CD4-positive, alpha-beta T cell treated with Interleukin-10 for 1 hour (primary cell): ENCODE data around the gene PLAGL2.
"Not testable (repeated sequence)": the region's sequence is repeated elsewhere in the genome, so short reads cannot be mapped to it uniquely, and the experiment has no call there.

ENCODE experiments used
- DNase-seq: peaks from one replicate; pipeline ENCODE4 v3.0.0-alpha.2; 2020

Gene PLAGL2

GRCh38 chr20:32203356-32204204 is 4.0 kb downstream of the PLAGL2 start:
- no peak for DNase-seq

DNA sequence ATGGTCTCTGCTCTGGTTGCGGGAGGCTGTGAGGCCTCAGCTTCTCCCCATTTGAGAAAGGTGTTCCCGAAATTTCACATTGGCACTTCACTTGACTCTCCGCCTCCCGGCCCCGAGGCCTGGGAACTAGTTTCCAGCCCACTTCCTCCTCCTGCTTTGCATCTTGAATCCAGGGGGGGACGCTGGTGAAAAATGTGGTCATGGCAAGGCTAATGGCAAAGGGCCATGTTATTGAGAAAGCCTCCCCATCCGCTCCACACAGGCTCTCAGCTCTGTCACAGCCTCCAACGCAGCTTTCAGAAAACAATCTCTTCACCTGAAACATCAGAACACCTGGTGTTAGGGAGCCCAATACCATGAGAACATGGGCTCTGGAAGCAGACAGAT is 5.6 kb downstream of the PLAGL2 start:
- no peak for DNase-seq

DNA sequence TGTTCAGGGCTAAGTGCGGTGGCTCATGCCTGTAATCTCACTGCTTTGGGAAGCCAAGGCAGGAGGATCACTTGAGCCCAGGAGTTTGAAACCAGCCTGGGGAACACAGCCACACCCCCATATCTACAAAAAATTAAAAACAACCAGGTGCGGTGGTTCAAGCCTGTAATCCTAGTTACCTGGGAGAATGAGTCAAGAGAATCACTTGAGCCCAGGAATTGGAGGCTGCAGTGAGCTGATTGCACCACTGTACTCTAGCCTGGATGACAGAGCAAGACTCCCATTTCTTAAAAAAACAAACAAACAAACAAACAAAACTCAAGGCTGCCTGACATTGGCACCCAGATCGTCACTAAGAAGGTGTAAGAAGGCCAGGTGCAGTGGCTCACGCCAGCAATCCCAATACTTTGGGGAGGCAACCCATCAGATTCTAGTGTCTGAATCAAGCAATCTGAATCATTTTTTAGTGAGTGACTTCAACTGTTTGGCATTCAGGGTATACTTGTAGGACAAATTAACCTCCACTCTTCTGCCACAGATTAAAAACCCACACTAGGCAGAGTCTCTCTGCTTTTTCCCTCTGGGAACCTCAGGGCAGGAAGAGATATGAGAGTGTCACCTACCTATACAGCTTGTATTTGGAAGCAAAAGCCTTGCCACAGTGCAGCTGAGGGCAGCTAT is 6.1 kb downstream of the PLAGL2 start:
- no peak for DNase-seq

DNA sequence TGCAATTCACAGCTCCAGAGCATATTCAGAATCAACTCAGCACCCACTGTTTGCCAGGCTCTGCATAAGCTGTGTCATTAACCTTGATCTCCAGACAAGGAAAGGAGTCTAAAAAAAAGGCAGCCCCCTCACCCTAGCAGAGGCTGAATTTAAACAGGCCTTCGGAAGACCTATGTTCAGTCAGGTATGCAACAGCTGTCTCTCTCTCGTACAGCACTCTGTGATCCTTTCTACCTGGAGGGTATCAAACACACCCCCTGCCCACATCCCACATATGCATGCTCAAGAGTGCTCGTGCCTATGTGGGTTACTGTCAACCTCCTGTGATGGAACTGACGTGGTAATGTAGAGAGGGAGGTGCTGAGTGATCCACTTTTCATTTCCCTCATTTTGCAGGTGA is 8.5 kb downstream of the PLAGL2 start:
- DNase-seq, result no peak

DNA sequence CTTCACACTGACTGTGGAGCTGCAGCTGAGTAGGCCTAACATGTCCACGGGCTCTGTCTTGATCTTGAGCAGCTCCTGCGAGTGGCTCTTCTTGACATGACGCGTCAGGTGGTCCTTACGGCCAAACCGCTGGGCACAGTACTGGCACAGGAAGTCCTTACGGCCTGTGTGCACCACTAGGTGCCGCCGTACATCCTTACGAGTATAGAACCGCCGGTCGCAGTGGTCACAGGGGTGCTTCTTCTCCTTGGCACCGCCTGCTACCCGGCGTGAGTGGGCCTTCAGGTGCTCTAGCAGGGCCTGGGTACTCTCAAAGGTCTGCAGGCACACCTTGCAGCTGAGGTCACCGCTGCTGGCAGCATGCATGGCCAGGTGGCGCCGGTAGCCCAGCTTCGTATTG is 10.4 kb downstream of the PLAGL2 start:
- not testable (repeated sequence) for DNase-seq

DNA sequence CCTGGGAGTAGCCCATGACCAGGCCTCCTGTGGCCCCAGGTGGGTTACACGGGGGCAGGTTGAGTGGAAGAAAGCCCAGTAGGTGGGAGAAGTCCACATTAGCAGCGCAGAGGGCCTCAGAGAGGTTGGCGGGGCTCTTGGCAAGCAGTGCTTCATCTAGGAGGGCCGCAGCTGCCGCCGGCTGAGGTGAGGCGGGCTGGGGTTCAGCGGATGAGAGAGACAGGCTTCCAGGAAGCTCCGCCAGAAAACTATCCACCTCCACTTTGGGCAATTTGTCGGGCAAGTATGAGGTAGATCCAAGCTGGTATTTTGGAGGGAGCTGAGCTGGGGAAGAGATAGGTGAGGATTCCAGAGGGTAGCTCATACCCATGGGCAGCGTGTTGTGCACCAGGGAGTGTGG is 10.9 kb downstream of the PLAGL2 start:
- DNase-seq, result not testable (repeated sequence)

DNA sequence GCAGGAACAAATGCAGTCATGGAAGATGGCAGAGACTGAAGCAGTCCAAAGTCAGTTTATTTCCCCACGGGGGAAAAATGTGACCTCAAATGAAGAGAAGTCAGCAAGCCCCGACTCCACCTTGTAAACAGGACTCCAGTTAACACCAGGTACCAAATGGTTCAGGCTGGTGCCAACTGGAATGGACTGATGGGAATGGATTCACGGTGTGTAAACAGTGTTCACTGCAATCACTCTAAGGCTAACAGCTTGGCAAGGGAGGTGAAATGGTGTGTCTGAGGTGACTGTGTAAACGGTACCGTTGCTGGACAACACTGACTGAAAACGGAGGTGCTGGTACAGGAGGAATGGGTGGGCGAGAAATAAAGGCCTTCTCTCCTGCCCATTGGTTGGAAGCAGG is 12.0 kb downstream of the PLAGL2 start:
- DNase-seq, result no peak

GRCh38 chr20:32193996-32194395 is 13.5 kb downstream of the PLAGL2 start:
- no peak for DNase-seq

DNA sequence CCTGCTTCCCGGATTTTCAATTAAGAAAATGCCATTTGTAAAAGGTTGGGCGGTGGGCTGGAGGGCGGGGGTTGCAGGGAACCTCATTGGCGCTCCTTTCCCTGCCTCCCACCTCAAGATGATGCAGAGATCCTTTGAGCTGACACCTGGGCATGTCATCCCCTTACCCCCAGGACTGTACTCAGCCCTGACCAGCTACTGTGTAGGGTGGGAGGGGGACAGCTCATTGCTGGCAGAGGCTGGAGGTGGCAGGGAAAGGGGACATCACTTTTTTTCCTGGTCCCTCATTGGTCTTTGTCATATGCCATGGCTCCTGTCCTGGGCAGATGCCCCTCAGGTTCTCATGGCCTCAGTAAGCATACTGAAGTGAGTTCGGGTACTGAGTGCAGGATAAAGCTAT is 14.2 kb downstream of the PLAGL2 start:
- not testable (repeated sequence) for DNase-seq

- no peak for DNase-seq
These were observed 14.8 kb downstream of the PLAGL2 start for GRCh38 chr20:32192698-32193097.

- DNase-seq, result no peak
These were observed 15.7 kb downstream of the PLAGL2 start for GRCh38 chr20:32191873-32192272.

- DNase-seq, result no peak
These were observed 16.1 kb downstream of the PLAGL2 start for GRCh38 chr20:32191422-32191821.

- no peak for DNase-seq
These were observed 16.7 kb downstream of the PLAGL2 start for GRCh38 chr20:32190616-32191415.

DNA sequence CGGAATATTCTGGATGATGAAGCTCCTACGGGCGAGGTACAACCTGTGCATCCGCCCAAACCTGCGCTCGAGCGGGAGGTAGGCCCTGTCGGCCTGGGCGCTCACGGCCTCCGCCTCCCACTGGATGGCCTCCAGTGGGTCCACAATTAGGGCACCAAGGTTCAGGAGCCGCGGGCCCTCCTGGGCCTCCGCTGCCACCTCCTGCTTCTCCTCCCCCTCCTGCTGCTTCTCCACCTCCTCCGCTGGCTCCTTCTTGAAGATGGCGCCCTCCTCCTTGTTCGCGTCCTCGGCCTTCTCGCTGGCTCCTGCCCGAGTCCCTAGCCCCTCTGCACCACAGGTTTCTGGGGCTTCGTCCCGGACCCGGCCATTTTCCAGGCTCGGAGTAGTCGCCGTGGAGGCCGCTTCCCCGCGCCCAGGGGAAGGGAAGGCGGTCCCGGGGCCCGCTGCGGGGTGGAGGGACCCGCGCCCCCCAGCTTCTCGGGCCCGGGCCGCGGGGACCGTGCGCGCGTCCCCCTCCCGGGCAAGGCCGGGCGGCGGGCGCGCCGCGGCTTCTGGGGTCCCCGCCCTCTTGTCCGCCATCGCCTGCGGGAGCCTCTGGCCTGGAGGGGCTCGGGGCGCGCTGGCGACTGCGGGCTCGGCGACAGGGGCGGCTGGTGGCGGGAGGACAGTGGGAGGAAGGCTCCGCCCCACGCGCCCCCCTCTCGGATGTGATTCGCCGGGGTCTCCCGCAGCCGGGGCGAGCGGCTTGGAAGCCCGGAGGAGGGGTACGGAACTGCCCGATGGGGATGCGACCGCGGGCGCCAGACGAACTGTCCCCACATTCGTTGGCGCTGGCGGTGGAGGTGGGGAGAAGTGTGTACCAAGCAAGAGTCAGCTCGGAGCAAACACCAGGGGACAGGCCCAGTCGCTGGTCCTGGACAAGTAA is 17.6 kb downstream of the PLAGL2 start:
- DNase-seq, result peak; percentile 41

- DNase-seq, result no peak
These were observed 18.5 kb downstream of the PLAGL2 start for GRCh38 chr20:32189123-32189410.

- DNase-seq, result no peak
These were observed 19.0 kb downstream of the PLAGL2 start for GRCh38 chr20:32188376-32189122.

GRCh38 chr20:32186506-32186905 is 21.0 kb downstream of the PLAGL2 start:
- DNase-seq, result no peak

GRCh38 chr20:32184961-32185603 is 22.5 kb downstream of the PLAGL2 start:
- no peak for DNase-seq

DNA sequence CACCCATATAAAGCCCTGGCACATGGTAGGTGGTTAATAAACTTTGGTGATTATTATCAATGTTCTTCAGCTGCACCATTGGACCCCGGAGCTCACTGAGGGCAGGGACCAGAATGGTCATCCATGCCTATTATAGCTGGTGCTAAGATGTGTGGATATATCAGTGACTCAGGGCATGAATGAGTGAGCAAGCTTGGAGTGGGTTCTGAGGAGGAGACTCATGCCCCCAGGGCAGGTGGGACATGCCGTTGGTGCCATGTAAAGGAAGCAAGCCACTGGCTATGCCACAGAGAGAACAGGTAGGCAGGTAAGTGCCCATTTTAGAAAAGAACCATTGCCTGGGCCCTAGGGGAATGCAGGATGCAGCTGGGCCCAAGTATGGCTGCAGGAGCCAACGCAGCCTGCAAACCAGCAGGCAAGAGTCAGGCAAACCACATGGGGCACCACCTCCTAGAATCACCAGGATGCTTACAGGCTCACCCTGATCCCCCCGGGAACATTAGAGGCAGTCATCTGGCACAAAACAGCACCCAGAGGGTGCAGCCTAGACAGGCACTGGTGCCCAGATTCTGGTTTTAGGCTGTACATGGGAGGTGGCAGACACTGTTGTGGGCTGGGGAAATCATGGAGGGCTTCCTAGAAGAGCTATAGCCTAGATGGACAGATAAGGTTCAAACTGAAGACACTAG is 23.5 kb downstream of the PLAGL2 start:
- DNase-seq, result no peak

DNA sequence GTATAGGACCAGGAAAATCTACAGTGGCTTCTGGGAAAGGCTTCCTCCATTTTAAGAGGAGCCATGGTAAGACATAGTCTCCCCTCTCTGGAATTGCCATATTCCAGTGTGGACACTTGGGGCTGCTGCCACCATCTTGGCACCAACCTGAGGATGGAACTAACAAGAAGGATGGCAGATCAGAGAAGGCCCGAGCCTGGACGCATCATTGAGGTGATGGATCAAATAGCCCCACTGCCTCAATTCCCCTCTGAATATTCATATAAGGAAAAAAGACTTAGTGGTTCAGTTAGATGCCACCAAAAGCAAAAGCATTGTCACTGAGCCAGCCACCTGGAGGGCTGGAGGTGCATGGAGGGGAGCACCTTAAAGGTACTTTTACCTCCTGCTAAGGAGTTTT is 25.9 kb downstream of the PLAGL2 start:
- no peak for DNase-seq

DNA sequence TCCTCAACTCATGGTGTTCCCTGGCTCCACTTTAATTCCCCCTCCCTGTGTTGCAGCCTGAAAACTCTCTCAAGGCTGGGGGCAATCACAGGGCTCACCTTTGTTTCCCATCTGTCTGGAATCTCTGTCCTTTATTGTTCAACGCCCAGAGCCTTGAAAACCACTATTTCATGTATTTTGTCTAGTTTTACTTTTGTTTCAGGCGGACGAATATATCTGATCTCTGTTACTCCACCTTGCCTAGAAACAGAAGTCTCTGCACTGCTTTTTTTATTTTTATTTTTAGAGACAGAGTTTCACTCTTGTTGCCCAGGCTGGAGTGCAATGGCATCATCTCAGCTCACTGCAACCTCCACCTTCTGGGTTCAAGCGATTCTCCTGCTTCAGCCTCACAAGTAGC is 27.6 kb downstream of the PLAGL2 start:
- no peak for DNase-seq
